HG03469 (cell line): Measurements from ENCODE around the gene KRTAP17-1.
"Not testable (repeated sequence)": the region's sequence is repeated elsewhere in the genome, so short reads cannot be mapped to it uniquely, and the experiment has no call there.

Experiments
- ATAC-seq: cut with Tn5 transposase; IDR thresholded peaks from one replicate; pipeline ENCODE4 v1.9.1; 2021; ENCODE audit warnings: mild to moderate bottlenecking, moderate library complexity, moderate number of reproducible peaks; ENCODE audit not compliant: unreplicated experiment

Gene KRTAP17-1

DNA sequence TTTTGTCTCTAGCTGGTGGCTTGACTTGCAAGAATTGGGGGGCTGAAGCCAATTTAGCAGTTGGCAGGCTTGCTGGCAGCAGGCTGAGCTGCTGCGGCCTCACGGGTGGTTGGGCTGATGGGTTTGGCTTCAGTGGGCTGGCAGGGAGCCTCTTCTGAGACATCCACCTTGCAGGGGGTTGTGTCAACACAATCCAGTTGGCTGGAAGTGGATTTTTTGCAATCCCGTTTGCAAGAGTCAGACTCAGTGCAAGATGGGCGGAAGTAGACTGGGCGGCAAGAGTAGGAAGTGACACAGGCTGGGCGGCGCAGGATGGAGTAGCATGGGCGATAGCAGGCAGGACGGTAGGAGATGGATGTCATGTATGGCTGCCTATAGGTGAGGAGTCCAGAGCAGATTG is 7.9 kb downstream of the KRTAP17-1 start:
- no peak for ATAC-seq

DNA sequence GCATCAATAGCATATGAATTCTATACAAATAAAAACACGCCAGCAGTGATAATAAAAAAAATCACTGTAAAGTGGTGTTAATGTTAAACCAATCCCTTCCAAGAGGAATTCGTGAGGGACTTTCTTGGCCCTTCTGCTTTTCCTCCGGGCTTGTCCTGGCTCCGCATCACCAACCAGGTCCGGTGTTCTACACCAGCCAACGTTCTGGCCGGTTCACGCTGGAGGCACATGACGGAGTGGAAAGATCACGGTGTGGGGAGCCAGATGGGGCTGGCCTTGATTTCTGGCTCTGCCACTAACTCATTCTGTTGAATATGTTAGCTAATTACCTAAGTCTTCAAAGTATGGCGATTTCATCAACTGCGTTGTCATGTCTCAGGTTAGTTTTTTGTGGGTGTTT is 11.4 kb downstream of the KRTAP17-1 start:
- no peak for ATAC-seq

DNA sequence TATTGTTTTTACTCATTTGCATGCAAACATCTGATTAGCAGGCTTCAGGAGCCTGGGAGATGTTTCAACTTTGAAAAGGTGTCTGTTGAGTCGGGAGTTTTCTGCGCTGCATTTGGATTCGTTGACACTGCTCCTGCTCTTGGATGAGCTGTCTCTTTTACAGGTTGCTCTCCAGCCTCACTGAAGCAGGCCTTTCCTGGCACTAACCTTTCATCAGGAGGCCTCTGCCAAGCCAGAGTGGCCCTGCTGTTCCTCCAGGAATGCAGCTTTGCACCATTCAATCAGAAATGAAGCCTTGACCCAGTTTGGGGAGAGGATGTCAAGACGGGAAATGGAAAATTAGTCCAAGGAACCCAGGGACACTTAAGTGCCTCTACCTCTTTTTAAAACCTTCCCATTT is 12.5 kb downstream of the KRTAP17-1 start:
- no peak for ATAC-seq

- ATAC-seq, result no peak
Measured at GRCh38 chr17:41301916-41302901, 13.3 kb downstream of the KRTAP17-1 start, which contains the start of gene KRTAP29-1. TSS of gene KRTAP29-1 (minus strand) at chr17:41302851. CDS start at chr17:41302851, 0 bp downstream.

DNA sequence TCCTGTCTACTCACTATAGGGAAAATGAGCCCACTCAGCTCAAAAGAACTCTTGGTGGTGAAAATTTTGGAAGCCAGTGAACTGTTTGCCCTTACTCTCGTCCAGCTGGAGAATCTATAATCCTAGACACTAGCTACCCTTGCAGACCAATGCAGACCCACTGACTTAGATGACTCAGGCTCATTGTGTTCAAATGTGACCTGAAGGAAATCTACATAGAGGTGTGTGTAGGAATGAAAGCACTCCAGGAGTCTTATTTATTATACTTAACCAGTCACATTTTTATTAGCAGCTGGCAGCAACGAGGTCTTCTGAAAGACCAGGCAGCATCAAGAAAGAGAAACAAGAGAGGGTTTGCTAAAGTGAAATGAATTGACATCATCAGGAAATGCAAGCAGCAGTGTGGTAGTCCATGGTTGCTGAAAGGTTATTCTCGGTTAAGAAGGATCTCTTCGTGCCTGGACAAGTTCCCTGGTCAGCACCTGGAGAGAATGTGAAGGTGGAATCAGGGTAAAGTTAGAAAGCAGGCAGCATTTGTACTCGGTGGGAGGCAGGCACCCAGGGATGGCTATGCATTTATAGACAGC is 14.2 kb downstream of the KRTAP17-1 start:
- ATAC-seq, result no peak

- no peak for ATAC-seq
Measured at GRCh38 chr17:41298458-41299135, 16.9 kb downstream of the KRTAP17-1 start.

GRCh38 chr17:41296846-41297245 is 18.7 kb downstream of the KRTAP17-1 start:
- ATAC-seq, result no peak

DNA sequence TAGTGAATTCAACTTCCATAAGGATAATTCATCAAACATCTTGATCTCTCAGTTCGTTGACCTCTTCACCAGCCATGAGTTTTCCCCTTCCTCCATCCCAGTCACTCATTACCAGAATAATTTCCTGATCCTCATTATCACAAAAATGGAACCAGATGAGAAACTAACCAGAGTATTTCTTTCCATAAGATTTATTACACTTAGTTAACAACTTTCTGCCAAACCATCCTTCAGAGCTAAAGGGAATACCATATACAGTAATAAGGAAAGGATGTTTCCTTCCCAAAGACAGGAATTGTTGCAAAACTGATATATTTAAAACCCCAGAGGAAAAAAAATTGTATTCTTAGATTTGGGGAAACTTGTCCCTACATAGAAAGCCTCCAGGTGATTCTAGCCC is 21.5 kb downstream of the KRTAP17-1 start:
- ATAC-seq, result no peak

DNA sequence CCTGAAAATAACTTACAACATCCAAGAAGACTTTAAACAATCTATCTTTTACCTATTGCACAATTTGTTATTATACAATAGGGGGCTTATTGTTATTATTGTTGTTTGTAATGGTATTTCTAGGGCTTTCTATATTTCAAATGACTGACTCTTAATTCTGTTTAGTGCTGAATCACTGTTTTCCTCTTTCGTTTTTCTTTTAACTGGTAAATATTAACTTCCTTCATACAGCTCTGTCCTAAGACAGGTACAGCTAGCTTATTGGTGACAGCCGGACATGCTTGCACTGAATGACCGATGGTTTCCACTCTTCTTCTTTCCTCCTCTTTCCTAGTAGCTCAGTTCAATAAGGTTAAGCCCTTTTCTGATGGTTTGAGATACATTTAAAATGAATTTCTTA is 28.5 kb downstream of the KRTAP17-1 start:
- ATAC-seq, result no peak

DNA sequence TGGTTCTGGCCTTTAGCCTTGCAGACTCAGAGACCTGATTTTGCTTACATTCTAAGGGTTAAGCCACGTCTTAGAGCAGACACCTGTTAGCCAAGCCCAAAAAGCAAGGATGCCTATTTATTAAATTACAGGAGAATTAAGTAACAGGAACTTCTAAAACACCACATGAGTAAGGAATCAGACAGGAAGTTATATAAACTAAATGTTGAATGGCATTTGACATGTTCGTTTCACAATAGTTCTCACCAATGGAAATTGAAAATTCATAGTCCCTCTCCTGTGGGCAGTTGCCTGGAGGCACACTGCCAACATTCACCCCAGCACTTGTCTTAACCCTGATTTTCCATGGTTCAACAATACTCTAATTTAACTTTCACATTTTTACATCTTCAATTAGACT is 31.0 kb downstream of the KRTAP17-1 start:
- ATAC-seq, result no peak

GRCh38 chr17:41284043-41284442 is 31.5 kb downstream of the KRTAP17-1 start:
- no peak for ATAC-seq

DNA sequence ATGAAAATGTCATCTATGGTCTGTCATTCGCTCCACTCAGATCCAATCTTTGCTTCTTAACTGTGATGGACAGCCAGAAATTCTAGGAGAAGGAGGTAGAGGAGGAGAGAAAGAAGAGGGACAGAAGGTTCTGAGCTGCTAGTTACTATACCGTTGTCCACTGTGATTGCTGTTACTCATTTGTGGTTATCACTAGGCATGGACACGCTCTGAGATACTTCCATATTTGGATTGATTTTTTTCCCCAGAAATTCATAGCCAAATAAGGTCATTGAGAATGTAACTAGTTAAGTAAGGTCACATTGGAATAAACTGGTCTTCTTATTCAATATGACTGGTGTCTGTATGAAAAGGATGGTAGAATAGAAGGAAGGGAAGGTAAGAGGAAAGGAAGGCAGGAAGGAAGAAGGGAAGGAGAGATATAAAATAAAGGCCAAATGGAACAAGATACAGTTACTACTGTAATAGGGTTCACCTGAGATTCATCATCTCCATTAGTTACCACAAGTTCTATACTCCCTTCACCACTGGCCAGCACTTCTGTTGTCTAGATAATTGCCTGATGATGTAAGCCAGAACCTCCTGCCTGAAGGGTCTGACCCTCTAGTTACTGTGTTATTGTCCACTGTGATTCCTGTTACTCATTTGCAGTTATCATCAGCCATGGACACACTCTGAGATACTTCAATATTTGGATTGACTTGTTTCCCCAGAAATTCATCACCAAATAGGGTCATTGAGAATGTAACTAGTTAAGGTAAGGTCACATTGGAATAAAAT is 37.1 kb downstream of the KRTAP17-1 start:
- ATAC-seq, result no peak

DNA sequence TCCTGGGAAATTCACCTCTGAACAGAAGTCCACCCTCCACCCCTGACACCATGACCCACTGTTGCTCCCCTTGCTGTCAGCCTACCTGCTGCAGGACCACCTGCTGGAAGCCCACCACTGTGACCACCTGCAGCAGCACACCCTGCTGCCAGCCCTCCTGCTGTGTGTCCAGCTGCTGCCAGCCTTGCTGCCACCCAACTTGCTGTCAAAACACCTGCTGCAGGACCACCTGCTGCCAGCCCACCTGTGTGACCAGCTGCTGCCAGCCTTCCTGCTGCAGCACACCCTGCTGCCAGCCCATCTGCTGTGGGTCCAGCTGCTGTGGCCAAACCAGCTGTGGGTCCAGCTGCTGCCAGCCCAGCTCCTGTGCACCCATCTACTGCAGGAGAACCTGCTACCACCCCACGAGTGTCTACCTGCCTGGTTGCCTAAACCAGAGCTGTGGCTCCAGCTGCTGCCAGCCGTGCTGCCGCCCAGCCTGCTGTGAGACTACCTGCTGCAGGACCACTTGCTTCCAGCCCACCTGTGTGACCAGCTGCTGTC is 39.8 kb downstream of the KRTAP17-1 start, which contains the start of gene KRTAP9-7:
Gene KRTAP9-7, plus strand, starts transcription at position 51 of the 543 bp plus-strand sequence. Its CDS starts 0 bp downstream, at position 51.
- not testable (repeated sequence) for ATAC-seq

GRCh38 chr17:41271858-41272257 is 43.7 kb downstream of the KRTAP17-1 start:
- no peak for ATAC-seq

DNA sequence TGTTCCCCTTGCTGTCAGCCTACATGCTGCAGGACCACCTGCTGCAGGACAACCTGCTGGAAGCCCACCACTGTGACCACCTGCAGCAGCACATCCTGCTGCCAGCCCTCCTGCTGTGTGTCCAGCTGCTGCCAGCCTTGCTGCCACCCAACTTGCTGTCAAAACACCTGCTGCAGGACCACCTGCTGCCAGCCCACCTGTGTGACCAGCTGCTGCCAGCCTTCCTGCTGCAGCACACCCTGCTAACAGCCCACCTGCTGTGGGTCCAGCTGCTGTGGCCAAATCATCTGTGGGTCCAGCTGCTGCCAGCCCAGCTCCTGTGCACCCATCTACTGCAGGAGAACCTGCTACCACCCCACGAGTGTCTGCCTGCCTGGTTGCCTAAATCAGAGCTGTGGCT is 44.2 kb downstream of the KRTAP17-1 start:
- ATAC-seq, result not testable (repeated sequence)

- ATAC-seq, result no peak
Measured at GRCh38 chr17:41267711-41268110, 47.8 kb downstream of the KRTAP17-1 start.

GRCh38 chr17:41265078-41265477 is 50.4 kb downstream of the KRTAP17-1 start, which contains the start of gene KRTAP9-6:
TSS of gene KRTAP9-6 (plus strand) at chr17:41265378. CDS start at chr17:41265378, 0 bp downstream.
- ATAC-seq, result no peak
